Right lobe of liver (tissue), 5 donors: Measurements from ENCODE around the gene PCIF1. TPM values are rescaled to one million over a fixed set of nuclear protein-coding genes. Genes with fewer than 3 reads are reported as not detected.

Source experiments
- total RNA-seq, 6 experiments: library from RNA; depleted of rRNA in 2 of 6; stranded (reverse); fragments of >200 nt in 2 of 6; fragmentation: NEBNext Ultra II Directional in 3 of 6; extraction: Animal tissue kit (Norgen Biotek cat#: 25700) in 3 of 6; gene quantifications; one replicate each; pipeline versions ENCODE4 v1.1.0 to v1.2.4, GENCODE V29; 2016 to 2023
- donor health status: DM: no; HTN: no; CAD: no.
- donor health status: DM: no; HTN: no; CAD: no.
- donor health status: DM: no; HTN: yes; CAD: no.
- donor health status: DM: no; HTN: yes; CAD: no.

Gene PCIF1
- total RNA-seq, 6 experiments from 2014 or later = 7.8 to 12.1 (median 9.5) TPM

Other genes with a start within 250 kb of the PCIF1 start
- gene WFDC13, start 232.6 kb upstream of the PCIF1 start, total RNA-seq = not detected
- gene WFDC10B, start 229.7 kb upstream of the PCIF1 start, total RNA-seq = not detected
- gene SPINT4, start 212.3 kb upstream of the PCIF1 start, total RNA-seq = not detected
- under 1 TPM in 2 of 6 experiments, not detected in 4; 0.49 to 0.73 TPM for gene WFDC3, start 142.8 kb upstream of the PCIF1 start, total RNA-seq
- 10 to 100 TPM in 3 of 6 experiments, 1 to 10 TPM in 3; 7.5 to 15.7 (median 11.3) TPM for gene DNTTIP1, start 142.7 kb upstream of the PCIF1 start, total RNA-seq
- 1 to 10 TPM in 4 of 6 experiments, under 1 TPM in 1, not detected in 1; 0.66 to 5.8 (median 3.7) TPM for gene UBE2C, start 122.0 kb upstream of the PCIF1 start, total RNA-seq
- gene TNNC2, start 107.4 kb upstream of the PCIF1 start, total RNA-seq = 1 to 10 TPM in 1 of 6 experiments, under 1 TPM in 2, not detected in 3; 0.37 to 3.5 (median 0.86) TPM
- 10 to 100 TPM in 2 of 6 experiments, 1 to 10 TPM in 4; 3.4 to 21.8 (median 6.8) TPM for gene SNX21, start 100.9 kb upstream of the PCIF1 start, total RNA-seq
- gene ACOT8, start 77.3 kb upstream of the PCIF1 start, total RNA-seq = 10 to 100 TPM; 13.9 to 32.1 (median 19.4) TPM
- 1 to 10 TPM; 1.7 to 2.7 (median 1.9) TPM for gene ZSWIM3, start 77.1 kb upstream of the PCIF1 start, total RNA-seq
- gene ZSWIM1, start 53.5 kb upstream of the PCIF1 start, total RNA-seq = 1 to 10 TPM; 2.4 to 3.3 (median 3.1) TPM
- gene SPATA25, start 47.1 kb upstream of the PCIF1 start, total RNA-seq = 1 to 10 TPM in 5 of 6 experiments, under 1 TPM in 1; 0.50 to 3.2 (median 2.0) TPM
- gene NEURL2, start 43.5 kb upstream of the PCIF1 start, total RNA-seq = 1 to 10 TPM; 3.6 to 8.8 (median 5.4) TPM
- gene CTSA, start 43.3 kb upstream of the PCIF1 start, total RNA-seq = 100 to 1,000 TPM in 3 of 6 experiments, 10 to 100 TPM in 3; 54.4 to 194 (median 134) TPM
- 10 to 100 TPM in 5 of 6 experiments, 1 to 10 TPM in 1; 9.6 to 70.2 (median 35.6) TPM for gene PLTP, start 22.5 kb upstream of the PCIF1 start, total RNA-seq
- 1 to 10 TPM; 6.5 to 9.3 (median 7.8) TPM for gene ZNF335, start 37.5 kb downstream of the PCIF1 start, total RNA-seq
- gene MMP9, start 74.2 kb downstream of the PCIF1 start, total RNA-seq = 1 to 10 TPM in 4 of 6 experiments, under 1 TPM in 2; 0.61 to 2.4 (median 1.3) TPM
- gene SLC12A5, start 94.5 kb downstream of the PCIF1 start, total RNA-seq = under 1 TPM in 3 of 6 experiments, not detected in 3; 0.32 to 0.91 (median 0.64) TPM
- gene NCOA5, start 155.3 kb downstream of the PCIF1 start, total RNA-seq = 10 to 100 TPM in 1 of 6 experiments, 1 to 10 TPM in 5; 5.1 to 10.4 (median 8.8) TPM
- 10 to 100 TPM in 2 of 6 experiments, 1 to 10 TPM in 4; 8.8 to 11.7 (median 9.4) TPM for gene CD40, start 183.6 kb downstream of the PCIF1 start, total RNA-seq